OCI-LY1 (cell line): ENCODE measurements around the gene TMEM201.

Experiments used
- CTCF ChIP-seq: fragments of 200-600 bp; sonication (generic), shearing (Covaris generic); IDR thresholded peaks from 2 replicates; pipeline ENCODE4 v1.5.1; 2017; ENCODE audit warnings: mild to moderate bottlenecking, antibody characterized with exemption, low read length, moderate library complexity, mixed read lengths
- EZH2 ChIP-seq: fragments of 200-600 bp; sonication (generic), shearing (Covaris generic); IDR thresholded peaks from 2 replicates; pipeline ENCODE4 v1.8.0; 2017; ENCODE audit warnings: borderline replicate concordance, mixed run types, mild to moderate bottlenecking, antibody characterized with exemption, low read length, moderate library complexity, mixed read lengths

GRCh38 chr1:9653491-9654050 lies 64.9 kb downstream of the TMEM201 start:
- TF ChIP-seq CTCF (no peak), EZH2 (no peak)
